Rectal smooth muscle tissue (tissue), 1 donor: Measurements from ENCODE around the gene LRRK2.
A peak's percentile ranks its signal among the peaks of the same experiment; 100 is the strongest.

Experiments used
- H3K27ac ChIP-seq: one replicate; pipeline ENCODE4 v1.7.0; 2013; ENCODE audit warnings: low read depth, low read length, inconsistent platforms
- H3K27me3 ChIP-seq: one replicate; pipeline ENCODE4 v1.7.0; 2013; ENCODE audit warnings: low read length; ENCODE audit not compliant: control insufficient read depth, insufficient read depth
- H3K36me3 ChIP-seq: one replicate; pipeline ENCODE4 v1.7.0; 2013; ENCODE audit warnings: low read length; ENCODE audit not compliant: control insufficient read depth, insufficient read depth
- H3K4me1 ChIP-seq: one replicate; pipeline ENCODE4 v1.7.0; 2013; ENCODE audit warnings: low read length; ENCODE audit not compliant: control insufficient read depth, insufficient read depth
- H3K4me3 ChIP-seq: one replicate; pipeline ENCODE4 v1.7.0; 2013; ENCODE audit warnings: low read length
- H3K9ac ChIP-seq: one replicate; pipeline ENCODE4 v1.7.0; 2013; ENCODE audit warnings: low read length

Gene LRRK2

GRCh38 chr12:40224439-40225291, at the start of gene LRRK2:
Gene LRRK2 (plus strand): TSS chr12:40224997. CDS start chr12:40225132, 135 bp downstream.
- Histone ChIP-seq H3K4me1 (no peaks in the 10 kb centered on the region), H3K9ac (peak within 1 kb of the TSS; percentile 78), H3K36me3 (no peaks in the 10 kb centered on the region)

GRCh38 chr12:40175045-40175444, 49.8 kb upstream of the LRRK2 start:
- no peak overlapping the region for H3K4me3 ChIP-seq
- H3K9ac ChIP-seq = no peak overlapping the region
- H3K4me1 ChIP-seq = no peaks in the 10 kb centered on the region
- no peak overlapping the region for H3K27ac ChIP-seq
- no peaks in the 10 kb centered on the region for H3K27me3 ChIP-seq
- H3K36me3 ChIP-seq = no peaks in the 10 kb centered on the region

More at GRCh38 chr12:40224439-40225291, at the start of gene LRRK2:
- no peaks in the 10 kb centered on the region for H3K27me3 ChIP-seq
- H3K4me3 ChIP-seq = peak within 1 kb of the TSS; percentile 86
- H3K27ac ChIP-seq = peak within 1 kb of the TSS; percentile 97

GRCh38 chr12:40175489-40175888, 49.3 kb upstream of the LRRK2 start:
- H3K4me1 ChIP-seq = no peaks in the 10 kb centered on the region
- no peak overlapping the region for H3K9ac ChIP-seq
- H3K4me3 ChIP-seq = no peak overlapping the region
- H3K27ac ChIP-seq = no peak overlapping the region
- no peaks in the 10 kb centered on the region for H3K27me3 ChIP-seq
- no peaks in the 10 kb centered on the region for H3K36me3 ChIP-seq

- Histone ChIP-seq H3K4me1 (no peaks in the 10 kb centered on the region), H3K4me3 (no peak overlapping the region), H3K27ac (no peak overlapping the region), H3K9ac (no peak overlapping the region), H3K27me3 (no peaks in the 10 kb centered on the region), H3K36me3 (no peaks in the 10 kb centered on the region)
These were observed 46.1 kb upstream of the LRRK2 start for GRCh38 chr12:40178701-40179100.

- Histone ChIP-seq H3K4me1 (no peaks in the 10 kb centered on the region), H3K36me3 (no peaks in the 10 kb centered on the region), H3K9ac (no peak overlapping the region), H3K27ac (no peak overlapping the region), H3K4me3 (no peak overlapping the region), H3K27me3 (no peaks in the 10 kb centered on the region)
These were observed 43.3 kb upstream of the LRRK2 start for GRCh38 chr12:40181490-40181889.

- Histone ChIP-seq H3K36me3 (no peaks in the 10 kb centered on the region), H3K9ac (no peak overlapping the region), H3K4me3 (no peak overlapping the region), H3K4me1 (no peaks in the 10 kb centered on the region), H3K27me3 (no peaks in the 10 kb centered on the region), H3K27ac (no peak overlapping the region)
These were observed 41.1 kb upstream of the LRRK2 start for GRCh38 chr12:40183715-40184114.

GRCh38 chr12:40184493-40185302, 40.1 kb upstream of the LRRK2 start:
- Histone ChIP-seq H3K4me1 (no peaks in the 10 kb centered on the region), H3K9ac (no peak overlapping the region), H3K27ac (no peak overlapping the region), H3K36me3 (no peaks in the 10 kb centered on the region), H3K4me3 (no peak overlapping the region), H3K27me3 (no peaks in the 10 kb centered on the region)

GRCh38 chr12:40185303-40185693, 39.5 kb upstream of the LRRK2 start:
- no peak overlapping the region for H3K27ac ChIP-seq
- no peaks in the 10 kb centered on the region for H3K36me3 ChIP-seq
- H3K4me3 ChIP-seq = no peak overlapping the region
- no peaks in the 10 kb centered on the region for H3K27me3 ChIP-seq
- H3K9ac ChIP-seq = no peak overlapping the region
- no peaks in the 10 kb centered on the region for H3K4me1 ChIP-seq

- Histone ChIP-seq H3K9ac (no peak overlapping the region), H3K27ac (no peak overlapping the region), H3K36me3 (no peaks in the 10 kb centered on the region), H3K27me3 (no peaks in the 10 kb centered on the region), H3K4me3 (no peak overlapping the region), H3K4me1 (no peaks in the 10 kb centered on the region)
These were observed 36.1 kb upstream of the LRRK2 start for GRCh38 chr12:40188558-40189320.

- no peak overlapping the region for H3K27ac ChIP-seq
- no peaks in the 10 kb centered on the region for H3K27me3 ChIP-seq
- H3K4me3 ChIP-seq = no peak overlapping the region
- H3K9ac ChIP-seq = no peak overlapping the region
- H3K36me3 ChIP-seq = no peaks in the 10 kb centered on the region
- no peaks in the 10 kb centered on the region for H3K4me1 ChIP-seq
These were observed 32.0 kb upstream of the LRRK2 start for GRCh38 chr12:40192704-40193255.

- Histone ChIP-seq H3K9ac (no peak overlapping the region), H3K36me3 (no peaks in the 10 kb centered on the region), H3K4me1 (no peaks in the 10 kb centered on the region), H3K4me3 (no peak overlapping the region), H3K27me3 (no peaks in the 10 kb centered on the region), H3K27ac (no peak overlapping the region)
These were observed 30.0 kb upstream of the LRRK2 start for GRCh38 chr12:40194846-40195245.

GRCh38 chr12:40197590-40197989, 27.2 kb upstream of the LRRK2 start:
- Histone ChIP-seq H3K4me1 (no peaks in the 10 kb centered on the region), H3K36me3 (no peaks in the 10 kb centered on the region), H3K4me3 (no peak overlapping the region), H3K9ac (no peak overlapping the region), H3K27ac (no peak overlapping the region), H3K27me3 (no peaks in the 10 kb centered on the region)
